Stimulated activated CD4-positive, alpha-beta T cell treated with anti-CD3 and anti-CD28 coated beads, Interleukin-1b, Interleukin-23, amount 100 ng/mL, for 48 hours (primary cell): Measurements from ENCODE around the gene VBP1.
"Not testable (repeated sequence)": the region's sequence is repeated elsewhere in the genome, so short reads cannot be mapped to it uniquely, and the experiment has no call there.

Source experiments
- DNase-seq: peaks from one replicate; pipeline ENCODE4 v3.0.0-alpha.2; 2020

VBP1 gene

GRCh38 chrX:155266439-155266838 is 50.2 kb downstream of the VBP1 start:
- no peak for DNase-seq

DNA sequence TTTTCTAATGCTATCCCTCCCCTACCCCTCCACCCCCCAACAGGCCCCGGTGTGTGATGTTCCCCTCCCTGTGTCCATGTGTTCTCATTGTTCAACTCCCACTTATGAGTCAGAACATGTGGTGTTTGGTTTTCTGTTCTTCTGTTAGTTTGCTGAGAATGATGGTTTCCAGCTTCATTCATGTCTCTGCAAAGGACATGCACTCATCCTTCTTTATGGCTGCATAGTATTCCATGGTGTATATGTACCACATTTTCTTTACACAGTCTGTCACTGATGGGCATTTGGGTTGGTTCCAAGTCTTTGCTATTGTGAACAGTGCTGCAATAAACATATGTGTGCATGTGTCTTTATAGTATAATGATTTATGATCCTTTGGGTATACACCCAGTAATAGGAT is 51.7 kb downstream of the VBP1 start:
- DNase-seq = not testable (repeated sequence)

GRCh38 chrX:155270969-155271368 is 54.7 kb downstream of the VBP1 start:
- DNase-seq = no peak

GRCh38 chrX:155279873-155280272 is 63.6 kb downstream of the VBP1 start:
- no peak for DNase-seq
